Trophoblast cell (in vitro differentiated cells and primary cell): ENCODE measurements around the gene LRBA.
"Not testable (repeated sequence)": the region's sequence is repeated elsewhere in the genome, so short reads cannot be mapped to it uniquely, and the experiment has no call there.

ENCODE experiments used
- DNase-seq, 2 donors: peaks; one replicate each; pipeline ENCODE4 v3.0.0-alpha.2; 2016
- H2AFZ ChIP-seq: 2 replicates; pipeline ENCODE4 v1.6.1; 2013; ENCODE audit warnings: low read length, moderate library complexity, mild to moderate bottlenecking; ENCODE audit not compliant: insufficient read depth, poor library complexity
- H2AK5ac ChIP-seq: 2 replicates; pipeline ENCODE4 v1.6.1; 2013; ENCODE audit warnings: mild to moderate bottlenecking, low read length
- H2BK120ac ChIP-seq: 2 replicates; pipeline ENCODE4 v1.6.1; 2013; ENCODE audit warnings: low read length, mild to moderate bottlenecking, moderate library complexity; ENCODE audit not compliant: insufficient read depth, poor library complexity
- H2BK12ac ChIP-seq: 2 replicates; pipeline ENCODE4 v1.6.1; 2013; ENCODE audit warnings: mild to moderate bottlenecking, low read length, moderate library complexity
- H2BK5ac ChIP-seq: 2 replicates; pipeline ENCODE4 v1.6.1; 2013; ENCODE audit warnings: low read length, low read depth, moderate library complexity, mild to moderate bottlenecking; ENCODE audit not compliant: poor library complexity
- H3K14ac ChIP-seq: 2 replicates; pipeline ENCODE4 v1.6.1; 2013; ENCODE audit warnings: mild to moderate bottlenecking, low read length
- H3K18ac ChIP-seq: 2 replicates; pipeline ENCODE4 v1.6.1; 2013; ENCODE audit warnings: mild to moderate bottlenecking, low read length
- H3K23ac ChIP-seq: 2 replicates; pipeline ENCODE4 v1.6.1; 2013; ENCODE audit warnings: low read length
- H3K27ac ChIP-seq: 2 replicates; pipeline ENCODE4 v1.5.1; 2013; ENCODE audit warnings: low read depth, mild to moderate bottlenecking, inconsistent platforms, low read length, moderate library complexity
- H3K27me3 ChIP-seq: 2 replicates; pipeline ENCODE4 v1.6.1; 2013; ENCODE audit warnings: inconsistent platforms, mild to moderate bottlenecking, low read length, moderate library complexity; ENCODE audit not compliant: insufficient read depth
- H3K36me3 ChIP-seq, 2 experiments: 1 replicate in 1 of 2; 2 replicates in 1 of 2; pipeline ENCODE4 v1.6.1; 2013; ENCODE audit warnings: low read length in 2 of 2, mild to moderate bottlenecking in 2 of 2, moderate library complexity in 1 of 2; ENCODE audit not compliant: insufficient read depth in 2 of 2, control insufficient read depth in 1 of 2
- H3K4ac ChIP-seq: 2 replicates; pipeline ENCODE4 v1.6.1; 2013; ENCODE audit warnings: low read depth, mild to moderate bottlenecking, low read length, moderate library complexity
- H3K4me1 ChIP-seq, 2 experiments: 1 replicate in 1 of 2; 2 replicates in 1 of 2; pipeline ENCODE4 v1.6.1; 2013; ENCODE audit warnings: low read length in 2 of 2, mild to moderate bottlenecking in 2 of 2, moderate library complexity in 1 of 2; ENCODE audit not compliant: insufficient read depth in 2 of 2, control insufficient read depth in 1 of 2
- H3K4me2 ChIP-seq: 2 replicates; pipeline ENCODE4 v1.6.1; 2013; ENCODE audit warnings: inconsistent platforms, mild to moderate bottlenecking, low read length, moderate library complexity
- H3K4me3 ChIP-seq: 2 replicates; pipeline ENCODE4 v1.5.1; 2013; ENCODE audit warnings: mild to moderate bottlenecking, low read depth, low read length, inconsistent platforms
- H3K79me1 ChIP-seq: one replicate; pipeline ENCODE4 v1.6.1; 2013; ENCODE audit warnings: low read length
- H3K79me2 ChIP-seq: 2 replicates; pipeline ENCODE4 v1.6.1; 2013; ENCODE audit warnings: low read length, mild to moderate bottlenecking; ENCODE audit not compliant: control insufficient read depth, insufficient read depth, poor library complexity
- H3K9ac ChIP-seq: 2 replicates; pipeline ENCODE4 v1.6.1; 2013; ENCODE audit warnings: mild to moderate bottlenecking, low read length
- H3K9me3 ChIP-seq: 2 replicates; pipeline ENCODE4 v1.6.1; 2013; ENCODE audit warnings: low read depth, mild to moderate bottlenecking, control low read depth, inconsistent platforms, low read length; ENCODE audit not compliant: insufficient read depth
- H4K12ac ChIP-seq: 2 replicates; pipeline ENCODE4 v1.6.1; 2013; ENCODE audit warnings: low read depth, mild to moderate bottlenecking, low read length, moderate library complexity
- H4K8ac ChIP-seq: 2 replicates; pipeline ENCODE4 v1.6.1; 2013; ENCODE audit warnings: low read depth, mild to moderate bottlenecking, low read length, moderate library complexity
- H4K91ac ChIP-seq: one replicate; pipeline ENCODE4 v1.6.1; 2013; ENCODE audit warnings: low read depth, mild to moderate bottlenecking, low read length, moderate library complexity
- WGBS: extraction: QIAGEN DNeasy Blood & Tissue Kit; methylation state at CpG from one replicate; pipeline ENCODE4 v1.1.7; 2013; ENCODE audit warnings: missing lambda C conversion rate; ENCODE audit not compliant: insufficient read length, insufficient coverage; ENCODE audit errors: extremely low coverage; 5-methylcytosine and 5-hydroxymethylcytosine counted together

LRBA gene

GRCh38 chr4:150389896-150390530 lies 625.1 kb downstream of the LRBA start:
- H3K9ac ChIP-seq = no peak overlapping the region
- no peak overlapping the region for H2AK5ac ChIP-seq
- no peak overlapping the region for H4K91ac ChIP-seq
- H2BK12ac ChIP-seq = no peak overlapping the region
- H2BK5ac ChIP-seq = no peak overlapping the region
- no peak overlapping the region for H4K8ac ChIP-seq
- no peak overlapping the region for H2BK120ac ChIP-seq
- no peak overlapping the region for H3K27ac ChIP-seq
- no peaks in the 10 kb centered on the region for H3K36me3 ChIP-seq
- no peaks in the 10 kb centered on the region for H3K4me1 ChIP-seq
- no peak overlapping the region for H3K4me3 ChIP-seq
- no peaks in the 10 kb centered on the region for H3K79me2 ChIP-seq
- no CpG with 5 or more reads among the region's 2 CpGs for WGBS
- no peak overlapping the region for H3K23ac ChIP-seq
- H3K4me2 ChIP-seq = no peak overlapping the region
- no peak overlapping the region for H3K14ac ChIP-seq
- no peak overlapping the region for H4K12ac ChIP-seq
- peaks cover 3% of the 10 kb centered on the region for H3K9me3 ChIP-seq
- H3K4ac ChIP-seq = no peak overlapping the region
- no peaks in the 10 kb centered on the region for H3K27me3 ChIP-seq
- H3K18ac ChIP-seq = no peak overlapping the region
- no peaks in the 10 kb centered on the region for H3K79me1 ChIP-seq
- no peak for DNase-seq
- H2AFZ ChIP-seq = no peak overlapping the region

GRCh38 chr4:150387981-150388380 lies 627.1 kb downstream of the LRBA start:
- no peak for DNase-seq
- no peak overlapping the region for H2BK5ac ChIP-seq
- H3K4me1 ChIP-seq = no peaks in the 10 kb centered on the region
- H3K18ac ChIP-seq = no peak overlapping the region
- no peak overlapping the region for H3K4me2 ChIP-seq
- H2AFZ ChIP-seq = no peak overlapping the region
- no peak overlapping the region for H3K4ac ChIP-seq
- H2BK120ac ChIP-seq = no peak overlapping the region
- H3K9ac ChIP-seq = no peak overlapping the region
- H3K79me1 ChIP-seq = no peaks in the 10 kb centered on the region
- no peaks in the 10 kb centered on the region for H3K27me3 ChIP-seq
- H4K91ac ChIP-seq = no peak overlapping the region
- no peak overlapping the region for H2BK12ac ChIP-seq
- H3K23ac ChIP-seq = no peak overlapping the region
- no peak overlapping the region for H3K4me3 ChIP-seq
- WGBS = no CpG with 5 or more reads among the region's 4 CpGs
- no peak overlapping the region for H2AK5ac ChIP-seq
- no peak overlapping the region for H4K12ac ChIP-seq
- no peaks in the 10 kb centered on the region for H3K9me3 ChIP-seq
- H4K8ac ChIP-seq = no peak overlapping the region
- no peaks in the 10 kb centered on the region for H3K79me2 ChIP-seq
- no peaks in the 10 kb centered on the region for H3K36me3 ChIP-seq
- no peak overlapping the region for H3K27ac ChIP-seq
- no peak overlapping the region for H3K14ac ChIP-seq

- H3K36me3 ChIP-seq, H3K4me3 ChIP-seq, H3K27ac ChIP-seq, H3K27me3 ChIP-seq, H3K23ac ChIP-seq, H4K12ac ChIP-seq, H2AK5ac ChIP-seq, H3K4me2 ChIP-seq, H2BK5ac ChIP-seq, H2BK12ac ChIP-seq, H2BK120ac ChIP-seq, H3K4ac ChIP-seq, H4K8ac ChIP-seq, H3K79me2 ChIP-seq, H3K4me1 ChIP-seq, H3K79me1 ChIP-seq, H4K91ac ChIP-seq, H2AFZ ChIP-seq, H3K18ac ChIP-seq, H3K9me3 ChIP-seq, H3K14ac ChIP-seq, H3K9ac ChIP-seq, DNase-seq: not testable (repeated sequence)
- no CpG with 5 or more reads among the region's 2 CpGs for WGBS
Observed at GRCh38 chr4:150386415-150386814, 628.7 kb downstream of the LRBA start.

DNA sequence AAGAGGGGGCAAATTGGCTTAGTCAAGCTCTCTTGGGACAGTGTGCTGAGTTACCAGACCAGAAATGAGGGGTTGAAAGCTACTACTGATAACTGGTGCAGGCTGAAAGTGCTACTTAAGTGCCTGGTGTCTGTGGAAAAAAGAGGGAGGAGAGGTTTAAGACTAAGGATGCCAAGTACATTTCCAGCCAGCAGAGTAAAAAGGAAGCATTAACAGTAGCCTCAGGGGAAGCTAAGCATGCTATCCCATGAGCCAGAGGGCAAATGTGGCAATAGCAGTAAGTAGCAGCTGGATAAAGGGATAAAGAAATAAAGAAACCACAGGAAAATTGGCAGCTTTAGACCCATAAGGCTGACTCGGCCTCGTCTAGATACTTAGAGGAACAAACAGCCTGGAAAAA lies 629.5 kb downstream of the LRBA start:
- no peak overlapping the region for H4K12ac ChIP-seq
- H2BK5ac ChIP-seq = no peak overlapping the region
- no peak overlapping the region for H3K14ac ChIP-seq

More for the DNA sequence above, 629.5 kb downstream of the LRBA start:
- Histone ChIP-seq H2AK5ac (no peak overlapping the region), H2BK12ac (no peak overlapping the region), H3K27ac (no peak overlapping the region), H3K18ac (no peak overlapping the region), H3K23ac (no peak overlapping the region), H2AFZ (no peak overlapping the region), H2BK120ac (no peak overlapping the region), H3K4ac (no peak overlapping the region), H3K4me3 (no peak overlapping the region), H4K91ac (no peak overlapping the region), H3K79me2 (no peaks in the 10 kb centered on the region), H4K8ac (no peak overlapping the region), H3K9ac (no peak overlapping the region), H3K4me2 (no peak overlapping the region), H3K9me3 (no peaks in the 10 kb centered on the region), H3K79me1 (no peaks in the 10 kb centered on the region), H3K27me3 (no peaks in the 10 kb centered on the region), H3K4me1 (no peaks in the 10 kb centered on the region), H3K36me3 (no peaks in the 10 kb centered on the region)
- no CpG with 5 or more reads among the region's 2 CpGs for WGBS
- peak; percentile 59 to 91 for DNase-seq
